ENCODE data around the gene GPC5. TPM values are rescaled to one million over a fixed set of nuclear protein-coding genes. Genes with fewer than 3 reads are reported as not detected.

Gene GPC5
- total and polyA plus RNA-seq, 2 of the 8 experiments (the other 6 are each of a cell fraction or from before 2014, with no cell fraction given): 0.20 to 0.39 TPM

- no peak overlapping the region for H3K18ac ChIP-seq (ENCODE audit: extremely low read depth, low read length)
- no peak overlapping the region for H3K14ac ChIP-seq (ENCODE audit: insufficient read length)
- H2BK12ac ChIP-seq (ENCODE audit: low read depth, low read length): no peak overlapping the region
- no peak overlapping the region for H4K5ac ChIP-seq (ENCODE audit: insufficient read length, low read depth, low read length)
- H3K4ac ChIP-seq (replicated peaks; ENCODE audit: insufficient read length, low read depth, low read length): no peak overlapping the region
- no peak overlapping the region for H3K4me3 ChIP-seq (ENCODE audit: extremely low read depth in 1 of 4, insufficient read depth in 2 of 4, low read depth in 3 of 4, low read length in 4 of 4)
- no peaks in the 10 kb centered on the region for H3K9me3 ChIP-seq (ENCODE audit: insufficient read depth in 2 of 2, low read depth in 1 of 2, low read length in 1 of 2)
- H3K27me3 ChIP-seq (replicated peaks in 1 of 4; ENCODE audit: control insufficient read depth in 3 of 4, extremely low read depth in 1 of 4, insufficient read depth in 3 of 4, low read length in 3 of 4): no peaks in the 10 kb centered on the region
- peak; percentile 57 for FAIRE-seq
- no peak overlapping the region for H2BK20ac ChIP-seq (ENCODE audit: low read length)
- H3K23ac ChIP-seq (ENCODE audit: insufficient read length): no peak overlapping the region
- H2AFZ ChIP-seq (ENCODE audit: low read length): no peak overlapping the region
- no peak overlapping the region for H3K27ac ChIP-seq (ENCODE audit: low read depth, low read length)
- 0 out of 3 replicates have a peak, but pooled peaks of 1 of the 2 experiments have one; percentile 10 for TF ChIP-seq EP300 (IDR thresholded peaks at IDR 0.05; ENCODE audit: borderline replicate concordance in 1 of 2, low read depth in 2 of 2, low read length in 2 of 2)
- TF ChIP-seq CREB1 (IDR thresholded peaks at IDR 0.05): peak; percentile 64
- TF ChIP-seq POLR2AphosphoS5 (IDR thresholded peaks at IDR 0.05; ENCODE audit: low read depth, low read length): no peak
- TF ChIP-seq SUZ12 (IDR thresholded peaks at IDR 0.05; ENCODE audit: low read length): no peak
- peak; percentile 91 for TF ChIP-seq RFX5 (IDR thresholded peaks at IDR 0.05; ENCODE audit: borderline replicate concordance, low read depth, low read length)
- TF ChIP-seq GTF2F1 (IDR thresholded peaks at IDR 0.05; ENCODE audit: borderline replicate concordance, low read depth, low read length): no peak
- H2AK5ac ChIP-seq (ENCODE audit: low read depth, low read length): no peak overlapping the region
- no peaks in the 10 kb centered on the region for H3K36me3 ChIP-seq (ENCODE audit: control insufficient read depth in 2 of 4, insufficient read depth in 4 of 4, low read length in 3 of 4)
- no peak overlapping the region for H4K8ac ChIP-seq (ENCODE audit: extremely low read depth, insufficient read depth, low read length)
- no peaks in the 10 kb centered on the region for H3K79me2 ChIP-seq (ENCODE audit: control insufficient read depth in 1 of 2, insufficient read depth in 2 of 2, low read length in 2 of 2)
- ChIA-PET POLR2A (ENCODE audit: partially characterized antibody) (no interaction called here), CTCF (ENCODE audit: partially characterized antibody) (no interaction called here)
- 0 out of 7 replicates have a peak, but pooled peaks cover 0 to 3% (median 0%) of the 10 kb centered on the region in 4 experiments for H3K4me1 ChIP-seq (replicated peaks in 1 of 4; ENCODE audit: control insufficient read depth in 3 of 4, insufficient read depth in 4 of 4, low read length in 3 of 4)
- H3K56ac ChIP-seq (replicated peaks; ENCODE audit: insufficient read length, low read depth, low read length): no peak overlapping the region
- peak in 1 of 2 experiments; percentile 2 for DNase-seq (ENCODE audit: low read depth in 1 of 2, low spot score in 2 of 2)
- no peak overlapping the region for H2BK5ac ChIP-seq (ENCODE audit: low read depth, low read length)
- H3K4me2 ChIP-seq (ENCODE audit: insufficient read depth in 1 of 2, low read depth in 2 of 2, low read length in 2 of 2): no peak overlapping the region
- H3K23me2 ChIP-seq (ENCODE audit: low read depth, low read length): no peaks in the 10 kb centered on the region
- H2BK120ac ChIP-seq (replicated peaks; ENCODE audit: low read depth, low read length): no peak overlapping the region
- no peak overlapping the region for H2BK15ac ChIP-seq (ENCODE audit: low read length)
- no peaks in the 10 kb centered on the region for H4K20me1 ChIP-seq (replicated peaks in 1 of 2; ENCODE audit: control insufficient read depth in 1 of 2, insufficient read depth in 2 of 2, low read length in 2 of 2)
- no peaks in the 10 kb centered on the region for H3K79me1 ChIP-seq (ENCODE audit: low read depth, low read length)
- H4K91ac ChIP-seq (replicated peaks; ENCODE audit: insufficient read length, low read length): no peak overlapping the region
- no peak overlapping the region for H3K9ac ChIP-seq (replicated peaks in 1 of 4; ENCODE audit: extremely low read depth in 1 of 4, low read depth in 3 of 4, low read length in 3 of 4)
These were observed 1321.4 kb downstream of the GPC5 start for GRCh38 chr13:92719868-92720267.

Data from H1 (cell line).